Ramos (cell line): ENCODE data around the gene UNG.
"Not testable (repeated sequence)": the region's sequence is repeated elsewhere in the genome, so short reads cannot be mapped to it uniquely, and the experiment has no call there.

Experiments
- in situ Hi-C: fragments of 300-500 bp; cut with MboI; formaldehyde crosslinking; loops from one replicate; pipeline ENCODE4 v1.14.3; 2022; ENCODE audit warnings: low sequenced_read_pairs; ENCODE audit not compliant: unreplicated experiment

Gene UNG

DNA sequence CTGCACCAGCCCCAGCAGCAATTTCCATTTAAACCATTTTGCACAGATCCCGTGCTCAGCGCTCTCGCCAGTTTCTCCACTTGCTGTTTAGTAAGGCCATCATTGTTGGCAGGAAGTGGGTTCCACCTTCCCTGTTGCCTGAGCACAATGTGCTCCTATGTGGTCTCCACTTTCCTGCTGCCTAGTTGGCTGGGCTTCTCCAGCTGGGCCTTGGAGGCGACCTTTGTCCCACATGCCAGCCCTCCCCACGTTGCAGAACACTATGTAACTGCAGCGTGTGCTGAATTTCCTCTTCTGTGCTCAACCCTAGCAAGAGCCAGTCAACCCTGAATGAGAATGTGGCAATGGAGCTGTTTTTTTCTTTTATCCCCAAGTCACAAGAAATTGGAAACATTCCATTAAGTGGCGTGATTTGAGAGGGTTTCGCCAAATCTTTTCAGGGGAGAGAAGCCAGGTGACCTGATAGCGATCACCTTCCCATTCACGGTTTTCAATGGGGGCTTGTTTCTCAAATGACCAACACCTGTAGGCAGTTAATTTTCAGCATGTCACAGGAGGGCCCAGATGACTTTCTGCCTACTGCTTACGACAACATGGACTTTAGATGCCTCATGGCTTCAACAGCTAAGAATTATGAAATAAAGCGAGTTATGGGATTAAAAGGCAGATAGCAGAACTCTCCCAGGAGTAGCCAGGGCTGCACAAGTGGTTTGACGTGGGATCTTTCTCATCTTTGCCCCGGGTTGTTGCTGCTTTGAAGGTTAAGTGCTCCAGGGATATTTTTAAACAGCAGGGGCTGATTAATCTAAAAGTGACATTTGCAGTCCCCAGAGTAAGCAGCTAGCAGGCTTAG, 18.6 kb downstream of the UNG start, which contains the start of gene ACACB:
Gene ACACB, plus strand, starts transcription at position 830 of the 853 bp plus-strand sequence. CDS start 22,819 bp downstream, outside the sequence.
- in situ Hi-C loops, result loop anchor here (10.0 kb wide), 1 partner anchor 269 kb away; no protein-coding TSS in a partner anchor

DNA sequence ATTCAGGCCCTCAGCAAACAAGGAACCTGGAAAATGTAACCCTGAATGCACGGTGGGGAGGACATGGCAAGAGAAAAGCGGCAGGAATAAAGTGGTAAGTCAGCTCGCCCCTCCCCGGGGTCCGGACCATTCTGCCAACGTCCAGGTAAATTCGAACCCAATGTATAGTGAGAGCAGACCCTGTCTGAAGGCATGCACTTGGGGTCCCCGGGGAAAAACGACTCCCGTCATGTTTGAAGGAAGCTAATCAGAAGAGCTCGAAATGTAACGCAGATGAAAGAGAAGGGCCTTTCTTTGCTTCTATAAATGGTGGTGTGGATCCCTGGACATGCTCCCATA, 19.2 kb downstream of the UNG start:
- in situ Hi-C loops, result loop anchor here (10.0 kb wide), 1 partner anchor 268 kb away; no protein-coding TSS in a partner anchor

DNA sequence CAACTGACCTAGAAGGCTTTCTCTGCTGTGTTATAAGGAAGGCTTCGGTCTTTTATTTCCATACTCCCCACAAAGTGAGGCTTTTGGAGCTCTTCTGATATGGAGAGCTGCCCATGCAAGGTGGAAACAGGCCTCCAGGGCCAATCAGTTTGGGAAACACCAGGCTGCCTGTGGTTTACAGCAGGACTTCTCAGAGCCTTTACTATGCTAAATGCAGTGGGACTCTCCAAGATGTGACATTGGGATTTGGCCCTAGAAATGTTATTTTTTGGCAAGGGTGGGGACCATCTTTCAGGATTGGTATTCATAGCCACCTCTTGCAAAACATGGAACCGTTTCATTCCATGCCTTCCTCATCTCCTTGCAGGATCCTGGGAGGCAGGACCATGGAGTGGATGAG, 22.7 kb downstream of the UNG start:
- in situ Hi-C loops, result no loop called here

- in situ Hi-C loops, result no loop called here
These were observed 23.2 kb downstream of the UNG start for GRCh38 chr12:109120557-109120956.

DNA sequence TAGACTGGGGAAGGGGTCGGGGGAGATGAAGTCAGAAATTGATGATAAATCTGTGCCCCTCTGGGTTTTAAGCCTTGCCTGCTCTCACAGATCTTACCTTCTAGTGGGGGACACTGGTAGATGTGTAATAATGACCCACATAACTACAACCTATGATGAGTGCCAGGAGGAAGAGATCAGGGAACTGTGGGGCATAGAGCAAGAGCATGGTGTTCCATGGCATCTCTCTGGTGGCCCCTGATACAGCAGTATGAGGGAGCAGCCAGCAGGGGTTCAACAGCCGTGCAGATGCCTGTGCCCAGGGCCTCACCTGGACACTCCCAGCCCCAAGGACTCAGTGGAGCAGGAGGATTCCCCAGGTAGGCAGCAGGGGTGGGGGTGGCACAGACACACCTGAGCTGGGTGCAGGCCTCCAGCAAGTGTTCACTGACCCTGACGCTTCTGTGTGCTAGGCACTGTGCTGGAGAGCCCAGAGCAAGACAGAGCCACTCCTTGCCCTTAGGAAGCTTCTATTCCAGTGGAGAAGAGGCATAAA, 24.0 kb downstream of the UNG start:
- in situ Hi-C loops, result no loop called here

GRCh38 chr12:109124878-109125648, 27.7 kb downstream of the UNG start:
- in situ Hi-C loops, result no loop called here

DNA sequence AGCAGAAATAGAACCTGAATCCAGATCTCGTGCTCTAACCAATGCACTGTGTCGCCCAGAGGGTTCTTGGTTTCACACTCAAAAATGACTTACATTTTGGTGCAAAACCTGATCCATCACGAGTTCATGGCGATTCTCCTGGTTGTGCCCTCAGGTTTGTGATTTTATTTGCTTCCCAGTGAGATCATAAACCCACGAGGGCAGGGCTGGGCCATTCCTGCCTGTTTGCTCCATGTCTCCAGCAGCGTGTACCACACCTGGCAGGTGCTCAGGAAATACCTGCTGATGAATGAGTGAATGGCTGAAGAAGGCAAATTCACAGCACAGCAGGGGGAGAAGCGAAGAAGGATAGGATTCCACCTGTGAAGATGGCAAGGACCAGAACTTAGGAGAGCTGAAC, 28.4 kb downstream of the UNG start:
- in situ Hi-C loops, result no loop called here

- in situ Hi-C loops, result no loop called here
These were observed 29.4 kb downstream of the UNG start for GRCh38 chr12:109126784-109127183.

- in situ Hi-C loops, result no loop called here
These were observed 30.3 kb downstream of the UNG start for GRCh38 chr12:109127533-109128242.

GRCh38 chr12:109130297-109131153, 33.1 kb downstream of the UNG start:
- in situ Hi-C loops, result no loop called here

DNA sequence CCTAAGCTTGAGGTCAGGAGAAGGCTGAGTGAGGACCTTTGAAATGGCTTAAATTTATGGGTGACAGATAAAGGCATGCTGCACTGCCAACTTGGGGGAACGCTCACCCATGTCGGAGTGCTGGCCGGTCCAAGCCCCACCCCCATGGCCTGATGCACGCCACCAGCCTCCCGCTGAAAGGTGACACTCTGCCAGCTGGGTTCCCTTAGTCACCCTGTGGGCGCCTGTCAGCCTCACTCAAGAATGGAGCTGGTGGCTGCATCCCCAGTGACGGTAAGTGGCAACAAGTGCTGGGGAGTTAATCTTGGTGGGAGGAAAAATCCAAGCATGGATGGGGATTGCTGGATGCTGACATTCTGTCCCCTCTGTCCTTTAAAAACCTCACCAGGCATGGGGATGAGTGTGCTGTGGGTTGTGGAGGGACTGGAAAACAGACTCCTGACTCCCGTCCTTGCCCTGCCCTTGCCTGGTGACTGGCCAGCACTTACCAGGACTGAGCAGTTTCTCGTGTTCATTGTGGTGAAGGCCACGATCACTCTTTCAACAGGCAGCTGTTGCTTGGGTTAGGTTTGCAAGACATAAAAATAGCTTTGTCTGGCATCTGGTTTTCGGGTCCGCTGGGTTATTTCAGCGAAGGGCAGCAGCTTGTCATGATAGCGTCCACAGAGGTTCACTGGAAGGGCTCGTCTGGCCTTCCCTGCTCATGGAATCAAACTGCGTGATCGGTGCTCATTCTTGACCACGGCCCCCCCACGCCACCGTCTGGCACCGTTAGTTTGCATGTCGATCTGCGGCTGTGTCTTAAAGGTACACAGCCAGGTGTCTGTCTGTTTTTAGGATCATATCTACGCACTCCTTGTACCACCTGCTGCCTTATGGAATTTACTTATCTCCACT, 34.0 kb downstream of the UNG start:
- in situ Hi-C loops, result no loop called here

DNA sequence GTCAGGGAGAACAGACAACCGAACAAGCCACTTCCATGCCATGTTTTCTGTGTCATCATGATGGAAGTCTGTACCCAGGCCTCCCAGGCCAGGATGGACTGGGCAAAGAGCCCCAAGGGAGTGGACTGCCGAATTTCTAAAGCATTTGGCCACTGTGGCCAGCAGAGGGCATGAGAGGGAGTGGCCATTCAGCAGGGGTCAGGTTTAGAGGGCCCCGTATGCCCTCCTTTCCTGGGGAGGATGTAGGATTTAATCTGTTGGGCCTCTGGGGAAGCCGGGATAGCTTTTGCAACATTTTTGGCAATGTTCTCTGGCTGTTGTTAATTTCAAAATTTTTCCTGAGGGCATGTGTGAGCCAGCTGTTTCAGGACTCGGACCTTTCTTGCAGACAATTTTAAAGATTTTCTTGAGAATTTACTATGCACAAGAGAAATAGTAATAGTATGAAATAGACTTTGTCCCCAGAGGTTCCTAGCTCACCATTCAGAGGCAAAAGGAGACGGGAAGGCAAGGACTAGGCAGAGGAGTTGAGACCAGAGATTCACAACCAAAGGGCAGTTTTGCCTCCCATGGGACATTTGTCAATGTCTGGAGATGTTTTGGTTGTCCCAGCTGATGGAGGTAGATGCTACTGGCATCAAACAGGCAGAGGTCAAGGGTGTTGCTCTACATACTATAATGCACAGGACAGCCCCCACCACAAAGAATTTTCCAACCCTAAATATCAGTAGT, 37.0 kb downstream of the UNG start:
- in situ Hi-C loops, result no loop called here

DNA sequence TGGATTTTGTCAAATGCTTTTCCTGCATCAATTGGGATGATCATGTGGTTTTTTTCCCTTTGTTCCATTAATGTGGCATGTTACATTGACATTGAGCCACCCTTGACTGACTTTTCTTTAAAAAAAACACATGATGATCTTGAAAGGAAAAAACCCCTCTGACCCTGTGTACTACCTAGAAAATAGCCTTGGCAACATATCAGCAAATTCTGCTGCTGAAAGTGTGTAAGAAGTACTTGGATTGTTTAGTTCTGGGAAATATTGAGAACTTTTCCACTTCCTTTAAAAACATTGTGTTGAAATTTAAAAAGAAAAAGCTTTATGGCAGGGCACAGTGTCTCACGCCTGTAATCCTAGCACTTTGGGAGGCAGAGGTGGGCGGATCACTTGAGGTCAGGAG, 39.7 kb downstream of the UNG start:
- in situ Hi-C loops, result no loop called here

DNA sequence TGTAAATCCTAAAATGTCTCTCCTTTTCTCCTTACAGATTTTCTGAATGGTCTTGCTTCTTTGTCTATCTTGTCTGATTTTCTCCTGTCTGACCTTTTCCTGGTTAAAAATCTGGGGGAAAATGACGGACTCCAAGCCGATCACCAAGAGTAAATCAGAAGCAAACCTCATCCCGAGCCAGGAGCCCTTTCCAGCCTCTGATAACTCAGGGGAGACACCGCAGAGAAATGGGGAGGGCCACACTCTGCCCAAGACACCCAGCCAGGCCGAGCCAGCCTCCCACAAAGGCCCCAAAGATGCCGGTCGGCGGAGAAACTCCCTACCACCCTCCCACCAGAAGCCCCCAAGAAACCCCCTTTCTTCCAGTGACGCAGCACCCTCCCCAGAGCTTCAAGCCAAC, 42.0 kb downstream of the UNG start:
- in situ Hi-C loops, result no loop called here

DNA sequence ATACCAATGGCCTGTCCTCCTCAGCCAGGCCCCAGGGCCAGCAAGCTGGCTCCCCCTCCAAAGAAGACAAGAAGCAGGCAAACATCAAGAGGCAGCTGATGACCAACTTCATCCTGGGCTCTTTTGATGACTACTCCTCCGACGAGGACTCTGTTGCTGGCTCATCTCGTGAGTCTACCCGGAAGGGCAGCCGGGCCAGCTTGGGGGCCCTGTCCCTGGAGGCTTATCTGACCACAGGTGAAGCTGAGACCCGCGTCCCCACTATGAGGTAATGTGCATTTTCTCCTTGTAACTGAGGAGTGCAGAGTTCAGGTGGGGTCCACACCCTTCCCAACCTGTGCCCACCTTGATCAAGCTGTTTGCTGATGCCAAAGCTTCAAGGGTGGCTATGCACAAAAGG, 42.4 kb downstream of the UNG start:
- in situ Hi-C loops, result no loop called here

DNA sequence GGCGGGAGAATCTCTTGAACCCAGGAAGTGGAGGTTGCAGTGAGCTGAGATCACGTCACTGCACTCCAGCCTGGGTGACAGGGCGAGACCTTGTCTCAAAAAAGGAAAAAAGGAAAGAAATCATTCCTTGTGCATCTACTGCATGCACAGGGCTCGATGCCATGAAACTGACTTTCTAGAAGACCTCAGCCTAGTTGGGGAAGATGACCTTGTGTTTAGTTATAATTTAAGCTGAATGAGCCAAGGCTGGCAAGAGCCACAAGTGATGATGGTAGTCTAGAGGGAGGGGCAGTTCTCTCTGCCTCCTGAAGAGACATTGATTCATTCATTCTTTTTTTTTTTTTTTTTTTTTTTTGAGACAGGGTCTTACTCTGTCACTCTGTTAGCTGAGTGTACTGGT, 43.2 kb downstream of the UNG start:
- in situ Hi-C loops, result no loop called here

- in situ Hi-C loops, result no loop called here
These were observed 46.8 kb downstream of the UNG start for GRCh38 chr12:109144224-109144623.

DNA sequence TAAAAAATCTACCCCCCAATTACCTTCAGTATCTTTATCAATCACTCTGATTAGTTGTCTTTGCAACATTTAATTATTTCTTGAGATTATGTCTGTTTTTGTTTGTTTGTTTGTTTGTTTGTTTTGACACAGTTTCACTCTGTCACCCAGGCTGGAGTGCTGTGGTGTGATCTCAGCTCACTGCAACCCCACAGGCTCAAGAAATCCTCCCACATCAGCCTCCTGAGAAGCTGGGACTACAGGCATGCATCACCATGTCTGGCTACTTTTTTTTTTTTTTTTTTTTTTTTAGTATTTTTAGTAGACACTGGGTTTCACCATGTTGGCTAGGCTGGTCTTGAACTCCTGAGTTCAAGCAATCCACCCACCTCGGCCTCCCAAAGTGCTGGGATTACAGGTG, 49.7 kb downstream of the UNG start:
- in situ Hi-C loops, result not testable (repeated sequence)
